Neuron (in vitro differentiated cells): ENCODE results near the gene ARHGAP15.

Experiments used
- H2AFZ ChIP-seq: one replicate; pipeline ENCODE4 v1.6.1; 2013; ENCODE audit warnings: low read depth, mild to moderate bottlenecking, inconsistent platforms, low read length, moderate library complexity
- H3K27me3 ChIP-seq: one replicate; pipeline ENCODE4 v1.6.1; 2013; ENCODE audit warnings: low read length; ENCODE audit not compliant: insufficient read depth
- H3K36me3 ChIP-seq: one replicate; pipeline ENCODE4 v1.6.1; 2013; ENCODE audit warnings: low read length; ENCODE audit not compliant: insufficient read depth
- H3K4me1 ChIP-seq: one replicate; pipeline ENCODE4 v1.6.1; 2013; ENCODE audit warnings: low read length; ENCODE audit not compliant: insufficient read depth
- H3K4me3 ChIP-seq: 2 replicates; pipeline ENCODE4 v1.5.1; 2013; ENCODE audit warnings: mild to moderate bottlenecking, low read length, moderate library complexity
- H3K9me3 ChIP-seq: one replicate; pipeline ENCODE4 v1.6.1; 2013; ENCODE audit warnings: low read length

The ARHGAP15 gene

DNA sequence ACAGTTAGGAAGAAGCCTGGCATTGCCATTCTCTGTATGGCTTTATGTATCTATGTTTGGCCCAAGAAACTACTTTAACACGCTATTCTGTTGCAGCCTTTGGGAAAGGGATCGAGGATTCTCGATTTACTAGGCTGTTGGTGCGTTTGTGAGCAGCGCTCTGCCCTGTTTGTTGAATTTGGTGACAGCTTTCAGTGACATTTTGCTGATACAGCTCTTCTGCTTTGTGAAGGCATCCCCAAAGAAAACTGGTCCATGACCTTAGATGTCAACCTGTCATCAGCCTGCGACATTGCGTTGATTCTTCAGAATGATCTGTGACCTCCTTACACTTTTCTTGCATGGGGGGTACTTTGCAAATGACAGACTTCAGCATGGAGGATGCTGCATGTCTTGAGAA lies 431.5 kb downstream of the ARHGAP15 start:
- Histone ChIP-seq H2AFZ (no peak overlapping the region), H3K27me3 (no peaks in the 10 kb centered on the region), H3K4me3 (no peak overlapping the region), H3K4me1 (no peaks in the 10 kb centered on the region), H3K9me3 (no peaks in the 10 kb centered on the region), H3K36me3 (no peaks in the 10 kb centered on the region)

DNA sequence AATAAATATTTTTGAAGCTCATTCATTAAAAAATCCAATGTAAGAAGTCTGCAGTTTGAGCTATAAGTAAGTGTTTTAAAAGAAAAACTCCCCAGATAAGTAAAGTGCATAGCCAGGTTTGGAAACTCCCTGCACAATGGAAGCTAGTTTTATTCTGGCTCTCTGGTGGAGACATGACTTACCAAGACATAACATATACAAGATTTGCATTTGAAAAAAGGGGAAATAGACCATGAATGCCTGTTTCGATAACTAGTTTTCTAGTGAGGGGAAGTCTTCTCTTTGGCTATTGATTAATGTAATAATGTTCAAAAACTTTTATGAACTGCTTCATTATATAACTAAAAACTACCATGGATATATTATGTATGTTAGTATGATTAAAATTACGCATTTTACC lies 435.2 kb downstream of the ARHGAP15 start:
- no peak overlapping the region for H2AFZ ChIP-seq
- no peak overlapping the region for H3K4me3 ChIP-seq
- H3K4me1 ChIP-seq = no peaks in the 10 kb centered on the region
- no peaks in the 10 kb centered on the region for H3K36me3 ChIP-seq
- no peaks in the 10 kb centered on the region for H3K27me3 ChIP-seq
- H3K9me3 ChIP-seq = no peaks in the 10 kb centered on the region

DNA sequence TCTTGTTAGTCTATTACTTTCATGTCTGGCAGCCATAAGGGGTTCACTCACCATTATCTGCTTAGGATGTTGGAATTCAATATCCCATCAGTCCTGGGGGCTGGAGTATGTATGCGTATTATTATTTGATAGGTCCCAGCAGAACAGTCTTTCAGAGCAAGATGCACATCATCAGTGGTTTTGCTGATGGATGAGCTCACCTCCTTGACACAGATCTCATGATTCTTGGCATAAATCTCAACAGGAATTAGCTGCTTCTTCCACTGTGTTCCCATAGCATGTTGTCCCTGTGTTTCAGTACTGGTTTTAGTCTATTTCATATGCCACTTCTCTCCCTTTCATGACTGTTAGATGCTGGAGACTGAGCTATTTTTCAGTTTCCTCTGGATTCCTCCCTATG lies 442.5 kb downstream of the ARHGAP15 start:
- H3K27me3 ChIP-seq = no peaks in the 10 kb centered on the region
- no peaks in the 10 kb centered on the region for H3K9me3 ChIP-seq
- H2AFZ ChIP-seq = no peak overlapping the region
- H3K36me3 ChIP-seq = no peaks in the 10 kb centered on the region
- H3K4me1 ChIP-seq = no peaks in the 10 kb centered on the region
- H3K4me3 ChIP-seq = no peak overlapping the region

DNA sequence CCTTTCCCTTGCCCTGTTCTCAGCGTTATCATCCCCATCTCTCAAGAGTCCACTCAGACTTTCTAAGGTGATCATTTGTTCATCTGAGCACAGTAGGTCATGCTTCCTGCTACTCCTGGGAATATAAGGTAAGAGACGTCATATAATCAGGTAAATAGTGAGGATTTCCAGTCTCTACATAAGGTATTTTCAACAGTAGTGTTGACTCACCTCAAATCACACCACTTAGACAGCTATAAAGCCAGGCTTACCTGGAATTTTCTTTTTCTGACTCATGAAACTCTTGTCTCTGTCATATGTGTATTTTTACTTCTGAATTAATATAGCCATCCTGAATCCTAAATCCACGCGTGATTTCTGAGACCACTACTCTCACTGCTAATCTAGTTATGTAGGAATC lies 443.2 kb downstream of the ARHGAP15 start:
- Histone ChIP-seq H3K4me3 (no peak overlapping the region), H3K27me3 (no peaks in the 10 kb centered on the region), H3K9me3 (no peaks in the 10 kb centered on the region), H2AFZ (no peak overlapping the region), H3K4me1 (no peaks in the 10 kb centered on the region), H3K36me3 (no peaks in the 10 kb centered on the region)

DNA sequence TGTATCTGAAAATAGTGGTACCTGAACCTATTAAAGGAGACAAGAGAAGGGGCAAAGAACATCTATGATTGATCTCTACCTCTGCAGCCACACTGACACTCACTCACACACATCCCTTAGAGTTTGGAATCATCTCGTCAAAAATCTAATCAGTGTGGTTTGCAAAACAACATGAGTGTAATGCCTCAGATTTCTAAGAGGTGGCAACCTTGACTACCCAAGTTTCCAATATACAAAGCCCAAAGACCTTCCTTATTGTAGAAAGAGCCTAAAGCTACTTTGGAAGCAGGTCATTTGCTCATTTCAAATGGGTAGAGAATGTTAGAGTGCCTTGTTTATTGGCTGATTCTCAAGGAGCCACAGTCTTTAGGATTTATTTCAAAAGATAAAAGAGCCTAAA lies 444.9 kb downstream of the ARHGAP15 start:
- Histone ChIP-seq H3K4me3 (no peak overlapping the region), H3K36me3 (no peaks in the 10 kb centered on the region), H3K9me3 (no peaks in the 10 kb centered on the region), H3K27me3 (no peaks in the 10 kb centered on the region), H3K4me1 (no peaks in the 10 kb centered on the region), H2AFZ (no peak overlapping the region)

DNA sequence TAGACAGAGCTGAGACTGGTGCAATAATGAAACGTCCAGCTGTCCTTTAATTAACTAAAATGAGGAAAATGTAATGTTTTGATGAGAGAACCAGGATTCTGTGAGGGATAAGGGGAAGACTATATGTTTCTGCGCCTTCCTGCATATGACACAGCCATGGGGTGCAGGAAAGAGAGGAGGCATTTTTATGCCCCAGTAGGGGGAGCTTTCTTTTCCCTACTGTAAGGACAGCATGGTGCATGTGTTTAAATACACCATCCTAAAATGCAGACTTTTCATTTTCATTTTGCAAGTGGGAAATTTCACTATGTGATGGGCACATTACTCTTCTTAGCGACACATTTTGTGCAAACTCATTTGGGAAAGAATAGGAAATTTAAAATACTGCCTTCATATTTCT lies 446.1 kb downstream of the ARHGAP15 start:
- Histone ChIP-seq H3K4me3 (no peak overlapping the region), H3K4me1 (no peaks in the 10 kb centered on the region), H3K9me3 (no peaks in the 10 kb centered on the region), H3K27me3 (no peaks in the 10 kb centered on the region), H3K36me3 (no peaks in the 10 kb centered on the region), H2AFZ (no peak overlapping the region)

DNA sequence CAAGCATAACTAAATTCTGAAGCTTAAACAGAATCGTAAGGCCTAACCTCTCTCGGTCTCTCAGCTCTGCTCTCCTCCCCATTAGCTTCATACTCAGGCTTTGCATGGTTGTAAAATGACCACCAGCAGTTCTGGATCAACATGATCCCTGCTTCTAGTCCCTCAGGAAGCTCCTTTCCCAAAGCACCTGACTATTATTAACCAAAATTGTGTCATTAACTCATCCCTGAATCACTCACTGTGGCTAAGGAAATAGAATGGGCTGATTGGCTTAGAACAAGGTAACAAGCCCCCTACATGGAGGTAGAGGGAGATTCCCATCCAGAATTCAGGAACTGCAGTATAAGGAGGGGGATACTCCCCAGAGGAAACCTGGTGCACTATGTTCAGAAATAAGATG lies 448.3 kb downstream of the ARHGAP15 start:
- no peak overlapping the region for H3K4me3 ChIP-seq
- H2AFZ ChIP-seq = no peak overlapping the region
- H3K36me3 ChIP-seq = no peaks in the 10 kb centered on the region
- H3K9me3 ChIP-seq = no peaks in the 10 kb centered on the region
- H3K27me3 ChIP-seq = no peaks in the 10 kb centered on the region
- H3K4me1 ChIP-seq = no peaks in the 10 kb centered on the region

DNA sequence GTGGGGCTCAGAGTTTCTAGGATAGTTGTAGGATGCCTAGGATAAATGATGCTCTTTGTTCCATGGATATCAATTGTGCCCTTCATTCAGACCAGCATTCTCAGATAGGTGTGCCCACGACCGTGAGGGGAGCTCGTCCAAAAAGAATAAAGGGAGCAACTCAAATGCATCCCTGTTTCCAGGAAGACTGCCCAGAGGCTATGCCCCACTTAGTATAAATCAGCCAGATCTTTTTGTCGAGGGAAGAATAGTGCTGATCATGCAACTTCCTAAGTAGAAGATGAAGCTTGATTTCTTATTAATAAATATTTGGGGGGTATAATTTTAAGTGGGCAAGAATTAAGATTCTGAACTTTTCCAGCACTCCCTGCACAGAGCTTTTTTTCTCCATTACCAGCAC lies 450.2 kb downstream of the ARHGAP15 start:
- Histone ChIP-seq H3K4me1 (no peaks in the 10 kb centered on the region), H3K4me3 (no peak overlapping the region), H3K27me3 (no peaks in the 10 kb centered on the region), H2AFZ (no peak overlapping the region), H3K9me3 (no peaks in the 10 kb centered on the region), H3K36me3 (no peaks in the 10 kb centered on the region)

DNA sequence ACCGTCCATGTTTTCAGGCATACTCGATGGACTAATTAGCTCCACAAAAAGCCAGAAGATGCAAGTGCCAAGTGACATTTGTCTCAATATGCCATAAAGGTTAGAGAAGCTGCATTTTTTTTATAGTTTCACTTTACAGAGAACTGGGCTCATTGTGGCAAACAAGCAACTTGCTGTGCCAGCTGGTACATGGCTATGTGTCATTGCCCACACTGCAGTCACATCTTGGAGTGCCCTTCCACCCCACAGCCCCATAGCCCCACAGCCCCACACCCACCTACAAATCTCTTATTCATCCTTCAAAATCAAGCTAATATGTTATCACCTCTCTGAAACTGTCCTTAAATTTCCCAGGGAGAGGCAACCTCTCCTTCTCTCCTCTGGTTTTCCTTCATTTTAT lies 451.9 kb downstream of the ARHGAP15 start:
- H2AFZ ChIP-seq = no peak overlapping the region
- H3K9me3 ChIP-seq = no peaks in the 10 kb centered on the region
- H3K4me1 ChIP-seq = no peaks in the 10 kb centered on the region
- no peak overlapping the region for H3K4me3 ChIP-seq
- no peaks in the 10 kb centered on the region for H3K27me3 ChIP-seq
- H3K36me3 ChIP-seq = no peaks in the 10 kb centered on the region

DNA sequence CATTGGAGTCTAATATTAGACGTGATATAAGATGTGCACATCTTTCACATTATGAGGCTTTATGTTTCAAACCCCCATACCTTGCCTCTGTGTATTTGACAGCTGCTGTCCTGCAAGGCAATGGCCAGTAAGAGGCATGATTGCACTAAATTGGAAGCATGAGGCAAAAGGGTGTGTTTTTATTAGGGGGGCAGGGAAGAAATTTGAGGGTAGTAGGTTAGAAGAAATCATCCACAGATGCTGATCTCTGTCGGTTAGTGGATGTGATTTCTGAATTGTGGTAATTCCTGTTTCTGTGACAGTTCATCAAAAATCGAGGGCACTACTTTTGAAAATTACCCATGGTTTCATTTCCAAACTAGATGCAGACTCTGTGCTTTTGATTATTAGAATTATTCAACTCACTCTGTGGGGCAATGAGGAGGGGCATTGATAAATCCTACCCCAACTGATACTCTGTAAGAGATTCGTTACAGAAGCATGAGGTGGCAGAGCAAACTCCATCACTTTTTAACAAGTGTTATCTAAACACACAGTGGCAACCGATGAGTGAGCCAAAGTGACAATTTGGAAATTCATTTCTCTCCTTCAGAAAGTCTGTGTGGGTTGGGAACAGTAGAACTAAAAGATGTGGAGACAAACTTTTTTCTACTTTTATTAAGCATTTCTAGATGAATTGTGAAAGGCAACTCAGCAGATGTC lies 453.0 kb downstream of the ARHGAP15 start:
- Histone ChIP-seq H3K27me3 (no peaks in the 10 kb centered on the region), H3K9me3 (peaks cover 2% of the 10 kb centered on the region), H2AFZ (no peak overlapping the region), H3K4me1 (no peaks in the 10 kb centered on the region), H3K36me3 (no peaks in the 10 kb centered on the region), H3K4me3 (no peak overlapping the region)

DNA sequence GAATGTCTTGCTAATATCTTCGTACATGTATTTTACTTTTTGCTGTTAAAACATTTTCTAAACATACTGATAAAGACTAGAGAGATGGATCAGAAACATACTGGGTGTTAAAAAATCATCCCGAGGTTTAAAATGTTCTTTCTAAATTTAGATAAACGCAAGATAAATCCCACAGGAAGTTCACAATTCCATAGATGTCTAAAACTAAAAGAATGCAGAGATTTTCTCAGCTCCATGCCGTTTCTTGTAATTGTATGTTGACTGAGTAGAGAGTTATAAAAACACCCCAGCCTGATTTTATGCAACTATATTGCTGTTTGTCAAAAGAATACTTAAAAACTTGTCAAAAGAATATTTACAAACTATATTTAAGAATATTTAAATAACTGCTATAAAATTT lies 455.7 kb downstream of the ARHGAP15 start:
- no peaks in the 10 kb centered on the region for H3K27me3 ChIP-seq
- H3K36me3 ChIP-seq = no peaks in the 10 kb centered on the region
- no peak overlapping the region for H3K4me3 ChIP-seq
- H3K4me1 ChIP-seq = no peaks in the 10 kb centered on the region
- H2AFZ ChIP-seq = no peak overlapping the region
- peaks cover 2% of the 10 kb centered on the region for H3K9me3 ChIP-seq

DNA sequence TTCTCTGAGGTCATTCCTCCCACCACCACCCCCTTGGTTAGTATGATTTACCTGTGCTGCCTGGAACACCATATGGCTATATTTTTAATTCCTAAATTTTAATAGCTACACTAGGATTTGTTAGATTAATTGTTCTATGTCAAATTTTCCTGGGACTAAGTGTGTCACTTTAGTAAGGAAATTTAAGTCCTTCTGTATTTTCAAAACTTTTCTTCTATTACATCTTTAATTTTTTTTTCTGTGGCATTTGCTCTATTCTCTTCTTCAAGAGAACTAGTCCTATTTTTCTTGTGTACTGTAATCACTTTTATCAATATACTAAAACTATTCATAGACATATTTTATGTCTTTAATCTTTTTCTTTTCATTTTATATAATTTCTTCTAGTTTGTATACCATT lies 456.9 kb downstream of the ARHGAP15 start:
- H3K27me3 ChIP-seq = no peaks in the 10 kb centered on the region
- peaks cover 2% of the 10 kb centered on the region for H3K9me3 ChIP-seq
- H2AFZ ChIP-seq = no peak overlapping the region
- no peaks in the 10 kb centered on the region for H3K36me3 ChIP-seq
- no peaks in the 10 kb centered on the region for H3K4me1 ChIP-seq
- H3K4me3 ChIP-seq = no peak overlapping the region

DNA sequence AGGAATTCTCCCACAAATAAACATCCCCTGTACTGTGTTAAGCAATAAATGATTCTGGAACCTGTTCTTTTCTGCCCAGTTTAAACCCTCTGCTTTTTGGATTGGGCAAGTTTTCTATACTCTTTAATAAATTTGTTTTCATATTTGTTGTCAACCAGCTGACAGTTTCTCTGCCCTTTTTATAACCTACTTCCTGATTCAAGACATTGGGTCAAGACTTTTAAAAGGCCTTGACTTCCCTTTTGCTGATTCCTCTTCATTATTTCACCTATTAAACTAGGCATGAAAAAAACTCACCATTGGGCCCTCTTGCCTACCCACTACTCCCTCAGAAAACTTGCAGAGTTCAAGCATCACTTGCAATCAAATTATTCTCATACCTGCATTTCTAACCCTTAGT lies 459.5 kb downstream of the ARHGAP15 start:
- Histone ChIP-seq H3K4me1 (no peaks in the 10 kb centered on the region), H3K9me3 (peaks cover 2% of the 10 kb centered on the region), H3K4me3 (no peak overlapping the region), H2AFZ (no peak overlapping the region), H3K36me3 (no peaks in the 10 kb centered on the region), H3K27me3 (no peaks in the 10 kb centered on the region)

DNA sequence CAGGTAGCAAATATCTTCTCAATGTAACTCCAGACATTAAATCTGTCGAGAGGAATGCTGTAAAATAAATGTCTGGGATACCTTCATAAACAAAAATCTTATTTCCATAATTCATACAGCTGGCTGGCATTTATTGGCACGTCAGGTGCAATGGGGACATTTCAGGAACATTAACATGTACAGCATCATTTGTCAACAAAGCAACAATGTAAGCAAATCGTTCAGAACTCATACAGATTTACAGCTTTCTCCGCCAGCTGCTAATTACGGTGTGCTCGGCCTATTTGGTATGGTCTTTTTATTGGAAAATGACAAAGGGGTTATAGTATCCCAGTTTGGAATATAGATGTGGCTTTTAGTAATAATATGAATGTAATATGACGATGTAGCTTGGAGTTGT lies 464.9 kb downstream of the ARHGAP15 start:
- no peaks in the 10 kb centered on the region for H3K36me3 ChIP-seq
- H3K9me3 ChIP-seq = no peaks in the 10 kb centered on the region
- no peak overlapping the region for H3K4me3 ChIP-seq
- H2AFZ ChIP-seq = no peak overlapping the region
- no peaks in the 10 kb centered on the region for H3K27me3 ChIP-seq
- no peaks in the 10 kb centered on the region for H3K4me1 ChIP-seq
